ENCODE data around the gene PLEKHA8.

GRCh38 chr7:30090111-30090510, 61.9 kb downstream of the PLEKHA8 start:
- TF ChIP-seq EZH2phosphoT487 (IDR thresholded peaks at IDR 0.05; ENCODE audit: borderline replicate concordance, low read length) (no peak), CTCF (IDR thresholded peaks at IDR 0.05; ENCODE audit: low read depth, low read length, poor library complexity, severe bottlenecking) (no peak)

Measured in DOHH2 (cell line).